ENCODE measurements around the gene UROC1. TPM values are rescaled to one million over a fixed set of nuclear protein-coding genes. Genes with fewer than 3 reads are reported as not detected.

The UROC1 gene
- total and polyA plus RNA-seq, 2 experiments from 2014 or later, result not detected

GRCh38 chr3:126448136-126448892, 69.3 kb downstream of the UROC1 start (continued):
- TF ChIP-seq ZNF462 (CRISPR knock-in tag; IDR thresholded peaks at IDR 0.05), result no peak
- TF ChIP-seq CTCF (conservative IDR thresholded peaks at IDR 0.05; ENCODE audit: low read depth in 2 of 2), result no peak
- no peak for TF ChIP-seq STAT1 (IDR thresholded peaks at IDR 0.05; ENCODE audit: unreplicated experiment)
- no peak for TF ChIP-seq EZH2 (IDR thresholded peaks at IDR 0.05; ENCODE audit: low read depth, unreplicated experiment)
- no peak for TF ChIP-seq POLR2AphosphoS5 (IDR thresholded peaks at IDR 0.05; ENCODE audit: low read depth)

GRCh38 chr3:126447456-126448106, 70.0 kb downstream of the UROC1 start:
- Histone ChIP-seq H3K4me1 (ENCODE audit: insufficient read depth) (peaks cover 7% of the 10 kb centered on the region; the same call in 1 of the 2 replicates), H2AFZ (no peak overlapping the region), H3K79me2 (replicated peaks; ENCODE audit: insufficient read depth) (no peaks in the 10 kb centered on the region), H3K27me3 (ENCODE audit: insufficient read depth) (no peaks in the 10 kb centered on the region), H3K4me2 (no peak overlapping the region), H3K9me2 (ENCODE audit: insufficient read depth) (no peaks in the 10 kb centered on the region), H3K4me3 (no peak overlapping the region), H3K36me3 (ENCODE audit: insufficient read depth) (no peaks in the 10 kb centered on the region), H4K20me1 (replicated peaks; ENCODE audit: insufficient read depth) (no peaks in the 10 kb centered on the region; the same call in 1 of the 2 replicates), H3K27ac (ENCODE audit: low read depth) (no peak overlapping the region), H3F3A (replicated peaks; ENCODE audit: low read depth) (no peaks in the 10 kb centered on the region)
- no peaks in the 10 kb centered on the region for H3K9me3 Mint-ChIP-seq
- peaks cover 22% of the 10 kb centered on the region for H3K4me1 Mint-ChIP-seq
- H3K27me3 Mint-ChIP-seq (ENCODE audit: insufficient read depth, low read depth, poor library complexity), result no peaks in the 10 kb centered on the region
- DNase-seq (ENCODE audit: low spot score) (no peak), ATAC-seq (no peak)
- H3K4me3 Mint-ChIP-seq, result no peak overlapping the region
- peaks cover 18% of the 10 kb centered on the region for H3K36me3 Mint-ChIP-seq (ENCODE audit: low read depth)
- H3K27ac Mint-ChIP-seq, result no peak overlapping the region
- TF ChIP-seq ETS1 (IDR thresholded peaks at IDR 0.05), result no peak
- TF ChIP-seq ZNF114 (CRISPR knock-in tag; IDR thresholded peaks at IDR 0.05), result no peak
- TF ChIP-seq REST (IDR thresholded peaks at IDR 0.05; ENCODE audit: unreplicated experiment), result no peak
